HG02642 (cell line): ENCODE data around the gene HYAL3.

Experiments
- ATAC-seq: cut with Tn5 transposase; IDR thresholded peaks from one replicate; pipeline ENCODE4 v1.9.1; 2021; ENCODE audit warnings: mild to moderate bottlenecking; ENCODE audit not compliant: unreplicated experiment, poor library complexity

HYAL3 gene

GRCh38 chr3:50330330-50330729 is 31.1 kb upstream of the HYAL3 start:
- ATAC-seq = no peak

- ATAC-seq = peak; percentile 88
Observed at GRCh38 chr3:50327943-50328691, 28.9 kb upstream of the HYAL3 start, which contains the start of gene TUSC2. Gene TUSC2, minus strand, starts transcription at chr3:50328223. Its CDS starts 124 bp downstream, at chr3:50328099.

GRCh38 chr3:50327129-50327528 is 27.9 kb upstream of the HYAL3 start:
- ATAC-seq = no peak

GRCh38 chr3:50326182-50326541 is 27.0 kb upstream of the HYAL3 start:
- ATAC-seq = no peak

GRCh38 chr3:50325497-50326181 is 26.4 kb upstream of the HYAL3 start:
- no peak for ATAC-seq

GRCh38 chr3:50325113-50325480 is 25.9 kb upstream of the HYAL3 start:
- ATAC-seq = no peak

GRCh38 chr3:50324351-50325112 is 25.3 kb upstream of the HYAL3 start:
- no peak for ATAC-seq

GRCh38 chr3:50323614-50324199 is 24.5 kb upstream of the HYAL3 start:
- no peak for ATAC-seq

GRCh38 chr3:50323092-50323600 is 23.9 kb upstream of the HYAL3 start:
- ATAC-seq = no peak

- no peak for ATAC-seq
Observed at GRCh38 chr3:50322386-50323091, 23.3 kb upstream of the HYAL3 start, which contains the start of gene HYAL2. Gene HYAL2, minus strand, starts transcription at chr3:50322745. Its CDS starts 2,256 bp downstream, at chr3:50320489.

GRCh38 chr3:50322115-50322385 is 22.8 kb upstream of the HYAL3 start:
- no peak for ATAC-seq

GRCh38 chr3:50321336-50322114 is 22.3 kb upstream of the HYAL3 start:
- ATAC-seq = peak; percentile 85

GRCh38 chr3:50320853-50321335 is 21.7 kb upstream of the HYAL3 start:
- ATAC-seq = peak; percentile 53

- ATAC-seq = no peak
Observed at GRCh38 chr3:50319894-50320625, 20.9 kb upstream of the HYAL3 start.

GRCh38 chr3:50319181-50319893 is 20.1 kb upstream of the HYAL3 start:
- no peak for ATAC-seq

- ATAC-seq = no peak
Observed at GRCh38 chr3:50318615-50319014, 19.4 kb upstream of the HYAL3 start.

- no peak for ATAC-seq
Observed at GRCh38 chr3:50318163-50318562, 19.0 kb upstream of the HYAL3 start.

- no peak for ATAC-seq
Observed at GRCh38 chr3:50317300-50317699, 18.1 kb upstream of the HYAL3 start.
